ENCODE measurements around the gene HAUS5. TPM values are rescaled to one million over a fixed set of nuclear protein-coding genes. Genes with fewer than 3 reads are reported as not detected.

HAUS5 gene
- total RNA-seq, 1 experiment from 2014 or later: 31.7 TPM

- ATAC-seq: no peak
- RAD21 ChIA-PET (ENCODE audit: low non-redundant PET in 1 of 2, low total read pairs in 2 of 2, uncharacterized antibody in 2 of 2, unreplicated experiment in 2 of 2): no interaction called here
- Histone ChIP-seq H3K4me1 (ENCODE audit: control insufficient read depth in 1 of 2, insufficient read depth in 2 of 2, low read length in 2 of 2) (no peaks in the 10 kb centered on the region), H3K4me3 (replicated peaks in 1 of 2; ENCODE audit: low read depth in 1 of 2, low read length in 2 of 2) (no peak overlapping the region), H3K9ac (ENCODE audit: low read length) (no peak overlapping the region), H2AFZ (ENCODE audit: low read depth, low read length, poor library complexity, severe bottlenecking) (no peak overlapping the region), H3K27ac (ENCODE audit: low read depth, low read length) (no peak overlapping the region), H3K9me3 (ENCODE audit: control insufficient read depth in 1 of 2, insufficient read depth in 1 of 2, low read depth in 1 of 2, low read length in 2 of 2) (no peaks in the 10 kb centered on the region), H3K79me2 (ENCODE audit: insufficient read depth, low read length) (peaks cover 4% of the 10 kb centered on the region; the same call in 1 of the 2 replicates), H3K27me3 (ENCODE audit: insufficient read depth, low read length) (no peaks in the 10 kb centered on the region), H3K36me3 (ENCODE audit: control insufficient read depth in 1 of 2, insufficient read depth in 2 of 2, low read length in 2 of 2) (peaks cover 8 to 11% of the 10 kb centered on the region in 2 experiments; a peak in 3 of 4 replicates), H3K4me2 (ENCODE audit: low read length) (no peak overlapping the region), H4K20me1 (ENCODE audit: insufficient read depth) (no peaks in the 10 kb centered on the region), H3K9me2 (ENCODE audit: insufficient read depth) (no peaks in the 10 kb centered on the region)
- CTCF ChIA-PET: no interaction called here
- TF ChIP-seq CEBPB (IDR thresholded peaks at IDR 0.05; ENCODE audit: low read depth) (no peak), ZBTB33 (IDR thresholded peaks at IDR 0.05; ENCODE audit: extremely low read depth, insufficient replicate concordance, low read length) (no peak), EZH2phosphoT487 (IDR thresholded peaks at IDR 0.05; ENCODE audit: borderline replicate concordance) (no peak)
- POLR2A ChIA-PET: interaction anchor here (1.3 to 1.7 kb wide), 3 partner anchors 12 to 40 kb away, joined by 4 to 6 read pairs (median 5); partner anchors contain the start of gene COX6B1
- no TSS peak for BruUV-seq (replicated peaks)
- intact Hi-C loops (cut with micrococcal nuclease): no loop called here
- no peak for DNase-seq (ENCODE audit: low read depth, low spot score)
Measured at GRCh38 chr19:35661995-35662340, 49.4 kb downstream of the HAUS5 start.

DNA sequence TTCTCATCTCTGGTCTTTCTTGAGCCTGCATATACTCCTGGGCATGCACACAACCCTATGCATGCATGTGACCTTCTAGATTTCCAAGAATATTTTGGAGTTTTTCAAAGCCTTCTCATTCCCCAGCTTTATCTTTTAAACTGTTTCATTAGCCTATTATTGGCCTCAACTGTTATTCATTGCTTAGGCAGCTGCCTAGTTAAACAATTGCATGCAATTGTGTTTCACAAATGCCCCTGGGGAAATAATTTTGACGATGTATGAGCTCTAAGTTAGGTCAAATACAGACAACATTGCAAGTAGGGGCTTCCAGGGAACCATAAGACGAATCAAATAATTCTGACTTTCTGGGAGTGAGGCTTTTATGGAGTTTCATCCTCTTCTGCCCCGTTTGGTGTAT is 51.4 kb downstream of the HAUS5 start:
- H3K9ac ChIP-seq (ENCODE audit: low read length): no peak overlapping the region
- H3K9me3 ChIP-seq (ENCODE audit: control insufficient read depth in 1 of 2, insufficient read depth in 1 of 2, low read depth in 1 of 2, low read length in 2 of 2): no peaks in the 10 kb centered on the region
- no peak overlapping the region for H3K4me2 ChIP-seq (ENCODE audit: low read length)
- POLR2A ChIA-PET: interaction anchor here (0.6 to 1.7 kb wide), 2 partner anchors 10 to 16 kb away, joined by 3 to 8 read pairs; partner anchors contain the start of gene COX6B1
- H3K27me3 ChIP-seq (ENCODE audit: insufficient read depth, low read length): no peaks in the 10 kb centered on the region
- RAD21 ChIA-PET (ENCODE audit: low non-redundant PET in 1 of 2, low total read pairs in 2 of 2, uncharacterized antibody in 2 of 2, unreplicated experiment in 2 of 2): no interaction called here
- H2AFZ ChIP-seq (ENCODE audit: low read depth, low read length, poor library complexity, severe bottlenecking): no peak overlapping the region
- no peaks in the 10 kb centered on the region for H3K79me2 ChIP-seq (ENCODE audit: insufficient read depth, low read length)
- H4K20me1 ChIP-seq (ENCODE audit: insufficient read depth): no peaks in the 10 kb centered on the region
- H3K27ac ChIP-seq (ENCODE audit: low read depth, low read length): no peak overlapping the region
- no peaks in the 10 kb centered on the region for H3K36me3 ChIP-seq (ENCODE audit: control insufficient read depth in 1 of 2, insufficient read depth in 2 of 2, low read length in 2 of 2)
- no peak for ATAC-seq
- H3K4me3 ChIP-seq (replicated peaks in 1 of 2; ENCODE audit: low read depth in 1 of 2, low read length in 2 of 2): no peak overlapping the region
- H3K4me1 ChIP-seq (ENCODE audit: control insufficient read depth in 1 of 2, insufficient read depth in 2 of 2, low read length in 2 of 2): no peaks in the 10 kb centered on the region
- DNase-seq (ENCODE audit: low read depth, low spot score): no peak
- no TSS peak for BruUV-seq (replicated peaks)
- intact Hi-C loops (cut with micrococcal nuclease): no loop called here
- CTCF ChIA-PET: interaction anchor here (1.0 kb wide), 1 partner anchor 10 kb away, joined by 4 read pairs; no protein-coding TSS in a partner anchor
- H3K9me2 ChIP-seq (ENCODE audit: insufficient read depth): no peaks in the 10 kb centered on the region
- TF ChIP-seq FOSL1 (IDR thresholded peaks at IDR 0.05; ENCODE audit: low read depth) (no peak), REST (IDR thresholded peaks at IDR 0.05; ENCODE audit: low read depth) (no peak), SIN3A (IDR thresholded peaks at IDR 0.05; ENCODE audit: low read depth) (no peak), YY1 (IDR thresholded peaks at IDR 0.05; ENCODE audit: extremely low read depth, insufficient replicate concordance, low read depth, low read length) (no peak), ZBTB33 (IDR thresholded peaks at IDR 0.05; ENCODE audit: extremely low read depth, insufficient replicate concordance, low read length) (no peak), SP1 (IDR thresholded peaks at IDR 0.05; ENCODE audit: low read depth) (no peak), SRF (IDR thresholded peaks at IDR 0.05; ENCODE audit: low read depth) (no peak), JUND (IDR thresholded peaks at IDR 0.05) (no peak)
- TF ChIP-seq, protein P1, sequence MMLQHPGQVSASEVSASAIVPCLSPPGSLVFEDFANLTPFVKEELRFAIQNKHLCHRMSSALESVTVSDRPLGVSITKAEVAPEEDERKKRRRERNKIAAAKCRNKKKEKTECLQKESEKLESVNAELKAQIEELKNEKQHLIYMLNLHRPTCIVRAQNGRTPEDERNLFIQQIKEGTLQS (IDR thresholded peaks at IDR 0.05): no peak
- TF ChIP-seq, protein P2, sequence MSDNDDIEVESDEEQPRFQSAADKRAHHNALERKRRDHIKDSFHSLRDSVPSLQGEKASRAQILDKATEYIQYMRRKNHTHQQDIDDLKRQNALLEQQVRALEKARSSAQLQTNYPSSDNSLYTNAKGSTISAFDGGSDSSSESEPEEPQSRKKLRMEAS (IDR thresholded peaks at IDR 0.05): no peak
